Epidermal melanocyte (primary cell): ENCODE measurements around the gene PACSIN2.
A peak's percentile ranks its signal among the peaks of the same experiment; 100 is the strongest.
"Not testable (repeated sequence)": the region's sequence is repeated elsewhere in the genome, so short reads cannot be mapped to it uniquely, and the experiment has no call there.

ENCODE experiments used
- DNase-seq: peaks from one replicate; pipeline ENCODE4 v3.0.0; 2011; ENCODE audit warnings: low spot score; ENCODE audit not compliant: insufficient read length

Gene PACSIN2, protein sequence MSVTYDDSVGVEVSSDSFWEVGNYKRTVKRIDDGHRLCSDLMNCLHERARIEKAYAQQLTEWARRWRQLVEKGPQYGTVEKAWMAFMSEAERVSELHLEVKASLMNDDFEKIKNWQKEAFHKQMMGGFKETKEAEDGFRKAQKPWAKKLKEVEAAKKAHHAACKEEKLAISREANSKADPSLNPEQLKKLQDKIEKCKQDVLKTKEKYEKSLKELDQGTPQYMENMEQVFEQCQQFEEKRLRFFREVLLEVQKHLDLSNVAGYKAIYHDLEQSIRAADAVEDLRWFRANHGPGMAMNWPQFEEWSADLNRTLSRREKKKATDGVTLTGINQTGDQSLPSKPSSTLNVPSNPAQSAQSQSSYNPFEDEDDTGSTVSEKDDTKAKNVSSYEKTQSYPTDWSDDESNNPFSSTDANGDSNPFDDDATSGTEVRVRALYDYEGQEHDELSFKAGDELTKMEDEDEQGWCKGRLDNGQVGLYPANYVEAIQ

DNA sequence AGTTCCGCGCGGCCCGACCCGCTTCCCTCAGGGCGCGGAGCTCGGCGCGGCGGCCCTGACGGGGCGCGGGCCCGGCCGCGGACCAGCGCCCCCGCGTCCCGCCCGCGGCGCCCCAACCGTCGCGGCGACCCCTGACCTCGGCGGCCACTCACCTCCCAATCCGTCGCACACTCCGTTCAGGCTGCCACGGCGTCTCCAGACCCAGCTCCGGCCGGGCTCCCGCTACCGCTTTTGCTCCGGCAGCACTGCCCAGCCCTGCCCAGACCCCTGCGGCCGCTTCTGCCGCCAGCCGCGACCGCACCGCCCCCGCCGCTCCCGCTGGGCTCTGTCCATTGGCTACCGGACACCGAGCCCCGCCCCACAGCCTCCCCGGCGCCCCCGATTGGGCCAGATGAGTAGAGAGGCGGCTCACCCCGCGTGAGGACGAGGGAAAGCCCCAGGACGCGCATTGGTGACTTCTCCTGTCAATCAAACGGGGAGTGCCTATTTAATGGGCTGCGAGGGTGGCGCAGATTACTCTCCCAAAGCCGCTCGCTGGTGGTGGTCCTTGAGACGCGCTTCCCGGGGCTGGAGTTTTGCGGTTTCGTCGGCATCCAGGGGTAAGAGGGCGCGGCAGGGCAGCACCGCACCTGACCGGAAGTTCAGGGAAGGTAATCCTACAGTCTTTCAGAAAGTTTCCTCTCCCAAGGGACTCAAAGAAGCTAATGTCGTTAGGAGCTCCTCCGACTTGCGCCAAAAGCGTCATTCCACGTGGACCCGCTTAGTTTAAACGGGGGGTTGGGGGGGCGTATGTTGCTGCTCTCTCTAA is at the start of gene PACSIN2:
Gene PACSIN2, minus strand, starts transcription at position 281 of the 808 bp plus-strand sequence. CDS start 103,069 bp downstream, outside the sequence.
- DNase-seq = peak; percentile 99

DNA sequence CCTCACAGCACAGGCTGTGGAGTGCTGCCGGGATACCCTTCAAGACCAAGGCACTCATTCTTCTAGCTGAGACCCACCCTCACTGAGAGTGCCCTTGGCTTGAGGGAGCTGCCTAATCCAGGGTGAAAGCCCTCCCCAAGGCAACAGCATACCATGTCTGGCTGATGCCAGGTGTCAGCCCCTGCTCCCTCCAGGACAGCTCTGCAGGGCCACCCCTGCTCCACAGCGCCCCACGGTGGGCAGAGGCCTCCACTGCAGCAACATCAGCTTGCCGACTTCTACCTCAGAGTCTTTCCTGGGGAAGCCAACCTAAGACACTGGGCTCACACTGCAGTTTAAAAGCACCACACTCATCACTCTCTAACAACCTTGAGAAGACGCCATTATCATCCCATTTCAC is 45.2 kb upstream of the PACSIN2 start:
- DNase-seq = no peak

DNA sequence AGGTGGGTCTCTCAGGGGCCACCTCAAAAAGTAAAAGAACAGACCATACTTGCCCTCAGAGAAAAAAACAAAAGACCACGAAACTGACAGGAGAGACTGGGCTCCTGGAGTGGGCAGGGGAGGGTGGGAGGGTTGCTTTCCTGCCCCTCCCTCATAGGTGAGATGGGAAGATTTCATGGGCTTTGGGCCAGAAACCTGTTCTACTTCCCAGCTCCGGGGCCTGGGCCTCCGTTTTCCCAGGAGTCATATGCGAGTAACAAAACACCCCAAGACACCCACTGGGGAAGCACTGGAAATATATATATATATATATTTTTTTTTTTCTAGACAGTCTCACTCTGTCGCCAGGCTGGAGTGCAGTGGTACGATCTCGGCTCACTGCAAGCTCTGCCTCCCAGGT is 42.7 kb upstream of the PACSIN2 start:
- DNase-seq = no peak

DNA sequence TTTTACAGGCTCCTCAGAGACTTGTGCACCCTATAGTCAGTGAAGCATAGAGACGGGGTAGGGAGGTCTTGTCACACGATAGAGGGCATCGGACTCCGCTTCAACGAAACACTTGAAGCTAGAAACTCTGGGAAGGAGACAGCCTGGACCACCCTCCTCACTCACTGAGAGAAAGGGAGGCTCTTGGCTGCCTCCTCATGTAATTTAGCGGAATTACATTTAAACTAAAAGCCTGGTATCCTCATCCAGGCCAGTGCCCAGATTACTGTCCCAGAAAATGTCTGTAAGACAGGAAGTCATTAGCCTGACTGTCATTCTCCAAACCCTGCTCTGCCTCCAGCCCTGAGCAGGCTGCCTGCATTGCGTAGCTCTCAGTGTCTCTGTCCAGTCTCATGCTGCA is 38.2 kb upstream of the PACSIN2 start:
- no peak for DNase-seq

DNA sequence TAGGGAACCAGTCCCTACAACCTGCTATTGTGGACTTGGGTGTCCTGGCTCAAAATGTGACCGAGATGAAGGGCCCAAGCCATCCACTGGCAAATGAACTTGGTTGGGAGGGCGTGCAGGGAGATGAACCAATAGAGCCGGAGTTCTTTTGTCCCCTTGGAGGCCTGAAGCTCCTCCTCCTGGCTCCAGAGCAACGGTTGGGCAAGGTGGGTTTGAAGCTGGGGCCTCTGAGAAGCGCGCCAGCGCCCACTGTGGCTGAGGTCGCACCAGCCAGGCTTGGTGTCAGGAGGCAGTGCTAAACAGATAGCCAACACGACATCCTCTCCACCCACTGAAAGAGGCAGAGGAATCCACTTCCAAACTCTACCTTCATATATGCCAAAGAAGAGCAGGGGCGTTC is 36.0 kb upstream of the PACSIN2 start:
- no peak for DNase-seq

DNA sequence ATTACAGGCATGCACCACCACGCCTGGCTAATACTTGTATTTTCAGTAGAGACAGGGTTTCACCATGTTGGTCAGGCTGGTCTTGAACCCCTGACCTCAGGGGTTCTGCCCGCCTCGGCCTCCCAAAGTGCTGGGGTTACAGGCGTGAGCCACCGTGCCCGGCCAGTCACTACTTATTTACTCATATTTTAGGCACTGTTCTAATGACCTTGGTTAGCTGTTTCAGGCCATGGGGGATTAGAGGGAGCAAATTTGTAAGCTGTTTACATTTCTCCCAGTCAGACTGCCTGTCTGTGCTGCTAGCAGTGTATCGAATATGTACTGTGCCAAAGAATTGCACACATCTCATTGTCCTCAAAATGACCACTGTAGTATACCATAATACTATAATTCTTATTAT is 32.7 kb upstream of the PACSIN2 start:
- no peak for DNase-seq

DNA sequence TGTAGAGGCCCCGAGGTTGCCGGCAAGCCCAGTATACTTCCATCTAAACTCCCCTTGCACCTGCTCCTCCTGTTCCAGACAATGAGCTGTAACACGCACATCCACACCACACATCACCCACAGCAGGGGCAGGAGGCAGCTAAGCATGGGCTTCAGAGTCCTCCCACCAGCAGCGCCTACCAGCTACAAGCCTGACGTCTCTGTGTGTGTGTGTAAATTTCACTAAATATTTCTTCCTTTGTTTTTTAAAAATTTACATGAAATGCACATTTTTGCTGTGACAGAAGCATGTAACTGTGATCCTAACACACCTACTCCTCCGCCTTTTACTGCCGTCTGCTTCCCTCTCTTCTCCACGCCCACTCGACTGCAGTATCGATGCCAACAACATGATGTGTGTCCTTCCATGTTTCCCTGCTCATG is 29.4 kb upstream of the PACSIN2 start:
- DNase-seq = no peak

DNA sequence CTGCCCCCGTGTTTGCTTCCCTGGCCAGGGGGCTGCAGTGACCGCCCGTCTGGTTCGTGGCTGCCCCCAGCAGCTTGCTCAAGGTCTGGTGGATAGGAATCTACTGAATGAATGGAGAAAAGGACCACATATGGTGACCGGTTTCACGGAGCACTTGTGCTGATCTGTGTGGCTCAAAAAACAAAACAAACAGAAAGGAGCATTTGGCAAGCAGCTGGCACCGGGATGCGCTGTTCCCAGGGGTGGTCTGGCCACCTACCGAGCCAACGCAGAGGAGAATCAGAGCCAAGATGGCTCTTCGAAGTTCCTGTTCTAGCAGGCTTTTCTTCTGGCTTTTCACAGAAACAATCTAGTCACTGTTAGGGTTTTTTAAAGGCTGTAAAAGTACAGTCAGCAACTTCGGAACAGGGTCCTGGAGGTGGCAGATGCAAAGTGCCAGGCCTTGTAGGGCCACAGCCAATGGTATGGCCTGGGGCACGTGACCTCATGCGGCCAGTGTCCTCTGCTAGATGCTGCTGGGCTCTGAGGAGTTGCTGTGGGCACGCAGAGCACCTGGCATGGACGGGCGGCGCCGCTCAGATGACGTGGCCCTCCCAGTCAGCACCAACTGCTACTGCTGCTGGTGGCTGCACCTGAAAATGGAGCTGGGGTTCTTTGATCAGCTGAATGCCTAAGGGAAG is 27.3 kb upstream of the PACSIN2 start:
- no peak for DNase-seq

DNA sequence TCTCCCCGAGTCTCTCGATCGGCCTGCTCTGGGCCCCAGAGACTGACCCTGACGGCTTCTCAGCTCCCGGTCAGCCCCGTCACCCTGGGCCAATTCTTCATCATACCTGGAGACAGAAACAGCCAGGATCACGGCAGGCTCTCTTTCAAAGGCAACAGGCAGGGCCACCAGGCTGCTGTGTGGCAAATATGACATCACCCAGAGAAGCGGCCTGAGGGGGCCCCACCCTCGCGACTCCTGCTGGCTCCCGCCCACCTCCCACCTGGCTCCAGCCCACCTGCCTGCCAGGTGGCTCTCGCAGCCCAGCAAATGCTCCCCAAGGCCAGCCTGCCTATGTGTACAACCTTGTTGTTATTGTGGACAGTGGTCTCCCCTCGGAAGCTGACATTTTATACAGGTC is 24.9 kb upstream of the PACSIN2 start:
- DNase-seq = no peak

DNA sequence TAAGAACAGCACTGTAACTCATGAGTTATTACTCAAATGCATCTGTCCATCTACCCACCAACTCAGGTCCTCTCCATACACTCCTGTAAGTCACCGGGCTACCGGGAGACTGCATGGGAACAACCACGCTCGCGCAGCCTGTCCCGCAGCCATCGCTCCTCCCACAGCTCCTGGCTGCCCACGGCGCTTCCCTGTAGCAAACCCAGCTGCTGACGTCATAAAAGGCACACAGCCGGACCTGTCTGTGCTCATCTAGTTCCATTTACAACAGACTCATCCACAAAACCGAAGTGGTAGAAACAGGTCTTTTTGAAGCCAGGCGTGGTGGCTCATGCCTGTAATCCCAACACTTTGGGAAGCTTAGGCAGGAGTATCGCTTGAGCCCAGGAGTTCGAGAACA is 23.4 kb upstream of the PACSIN2 start:
- DNase-seq = no peak

DNA sequence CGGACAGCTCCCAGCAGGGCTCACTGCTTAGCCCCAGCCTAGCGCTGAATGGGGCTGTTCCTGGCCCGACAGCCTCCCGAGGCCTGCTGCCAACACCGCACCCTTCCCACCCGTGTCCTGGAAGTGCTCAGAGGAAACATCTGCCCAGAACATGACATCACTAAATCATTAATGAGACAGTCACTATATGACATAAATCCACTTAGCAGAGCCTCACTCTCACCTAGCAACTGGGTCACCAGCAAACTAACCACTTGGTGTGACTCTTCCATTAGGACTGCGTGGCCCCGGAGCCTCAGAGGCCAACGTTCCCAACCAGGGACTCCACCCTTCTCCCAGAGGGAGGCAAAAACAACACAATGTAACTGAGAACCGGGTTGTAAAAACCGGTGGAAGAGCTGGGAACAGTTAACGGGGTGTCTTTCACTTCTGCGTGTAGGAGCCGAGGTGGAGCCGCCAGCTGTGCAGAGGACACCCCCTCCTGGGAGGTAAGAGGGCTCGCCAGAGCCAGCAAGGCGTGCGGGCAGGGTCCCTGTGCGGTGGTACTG is 21.4 kb upstream of the PACSIN2 start:
- DNase-seq = no peak

DNA sequence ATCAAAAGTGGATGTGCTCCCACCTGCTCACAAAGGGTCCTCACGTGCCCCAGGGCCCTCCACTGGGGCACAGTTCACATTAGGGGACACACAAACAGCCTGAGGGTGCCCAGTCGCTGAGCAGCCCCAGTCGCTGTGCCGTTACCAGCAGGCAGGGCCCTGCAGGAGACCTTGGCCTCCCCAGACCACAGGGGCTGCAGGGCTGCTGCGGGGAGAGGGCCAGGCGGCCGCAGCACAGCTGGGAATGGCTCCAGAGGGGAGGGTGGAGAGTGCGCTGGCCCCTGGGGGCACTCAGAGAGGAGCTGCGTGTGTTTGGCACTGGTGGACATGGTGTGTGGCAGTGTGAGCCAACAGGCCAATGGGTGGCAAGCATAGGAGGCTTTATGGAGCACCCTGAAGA is 20.3 kb upstream of the PACSIN2 start:
- no peak for DNase-seq

DNA sequence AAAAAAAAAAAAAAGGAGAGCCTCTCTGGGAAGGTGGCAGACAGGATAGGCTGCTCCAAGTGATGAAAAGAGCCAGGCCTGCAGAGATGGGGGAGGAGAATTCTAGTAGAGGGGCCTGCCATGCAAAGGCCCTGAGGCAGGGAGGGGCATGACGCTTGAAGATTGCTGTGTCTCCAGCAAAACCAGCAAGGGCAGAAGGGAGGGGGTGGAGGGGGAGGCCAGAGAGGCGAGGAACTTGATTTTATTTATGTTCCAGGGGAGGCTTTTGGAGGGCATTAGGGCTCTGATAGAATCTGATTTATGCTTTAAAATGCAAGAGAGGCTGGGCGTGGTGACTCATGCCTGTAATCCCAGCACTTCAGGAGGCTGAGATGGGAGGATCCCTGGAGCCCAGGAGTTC is 16.7 kb upstream of the PACSIN2 start:
- DNase-seq = no peak

DNA sequence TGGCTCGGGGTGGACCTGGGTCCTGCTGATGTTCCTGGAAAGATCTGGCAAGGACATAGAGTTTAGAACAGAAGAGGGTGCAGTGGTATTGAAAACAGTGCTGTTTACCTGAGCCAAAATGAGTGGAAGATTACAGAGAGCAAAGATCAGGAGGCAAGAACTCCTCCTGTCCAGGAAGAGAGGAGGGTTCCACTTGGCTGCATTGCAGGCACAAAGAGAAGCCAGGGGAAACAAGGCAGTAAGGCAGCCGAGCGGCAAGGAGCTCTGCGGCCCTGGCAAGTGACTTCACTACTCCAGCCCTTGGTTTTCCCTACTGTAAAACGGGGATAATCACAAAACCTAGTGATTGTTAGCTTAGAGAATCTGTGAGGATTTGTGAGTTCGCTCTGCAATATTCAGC is 3.7 kb upstream of the PACSIN2 start:
- DNase-seq = no peak

DNA sequence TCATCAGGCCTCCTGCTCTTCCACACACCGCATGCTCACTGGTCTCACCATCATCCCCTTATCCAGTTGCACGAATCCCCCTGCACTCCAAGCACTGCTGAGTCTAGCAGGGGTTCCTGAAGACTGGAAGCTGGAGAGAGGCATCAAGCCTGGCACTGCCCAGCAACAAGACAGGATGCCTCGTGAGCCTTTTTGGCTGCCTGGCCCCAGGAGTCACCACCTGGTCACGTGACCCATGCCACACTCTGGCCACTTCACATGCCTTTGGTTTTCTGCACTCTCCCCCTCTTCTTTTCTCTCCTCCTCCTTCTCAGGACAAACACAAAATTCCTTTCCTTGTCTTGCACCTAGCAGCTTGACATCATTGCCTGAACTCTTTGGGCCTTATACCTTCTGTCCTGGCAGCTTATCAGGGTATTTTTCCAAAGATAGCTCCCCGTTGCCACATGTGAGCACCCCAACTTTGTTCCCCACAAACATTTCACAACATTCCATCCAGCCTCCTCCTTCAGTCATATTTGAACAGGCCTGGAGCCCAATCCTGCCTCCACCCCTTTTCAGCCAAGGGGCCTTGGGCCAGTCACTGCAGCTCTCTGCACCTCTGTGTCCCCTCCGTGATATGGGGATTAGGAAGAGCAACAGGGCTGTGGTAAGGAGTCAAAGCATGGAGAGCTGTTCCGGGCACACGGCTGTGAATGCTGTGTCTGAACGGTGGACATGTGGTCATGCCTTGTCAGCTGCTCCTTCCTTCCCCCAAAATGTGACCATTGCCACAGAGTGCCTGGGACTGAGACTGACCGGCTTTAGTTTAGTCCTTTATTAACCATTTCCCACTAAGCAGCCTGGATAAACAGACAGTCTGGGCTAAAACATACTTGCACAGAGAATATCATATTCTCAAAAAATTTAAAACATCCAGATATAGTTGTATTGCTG is 2.8 kb upstream of the PACSIN2 start:
- DNase-seq = no peak

DNA sequence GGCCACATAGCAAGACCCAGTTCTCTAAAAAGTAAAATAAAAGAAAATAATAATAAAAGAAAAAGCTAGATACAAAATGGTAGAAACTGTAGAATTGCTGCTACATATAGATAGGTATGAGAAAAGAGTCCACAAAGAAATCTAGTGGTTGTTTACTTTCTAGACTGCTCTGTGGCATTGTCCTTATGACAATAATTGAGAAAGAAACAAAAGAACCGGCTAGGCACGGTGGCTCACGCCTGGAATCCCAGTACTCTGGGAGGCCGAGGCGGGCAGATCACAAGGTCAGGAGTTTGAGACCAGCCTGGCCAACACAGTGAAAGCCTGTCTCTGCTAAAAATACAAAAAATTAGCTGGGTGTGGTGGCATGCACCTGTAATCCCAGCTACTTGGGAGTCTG is 1.2 kb upstream of the PACSIN2 start:
- not testable (repeated sequence) for DNase-seq

DNA sequence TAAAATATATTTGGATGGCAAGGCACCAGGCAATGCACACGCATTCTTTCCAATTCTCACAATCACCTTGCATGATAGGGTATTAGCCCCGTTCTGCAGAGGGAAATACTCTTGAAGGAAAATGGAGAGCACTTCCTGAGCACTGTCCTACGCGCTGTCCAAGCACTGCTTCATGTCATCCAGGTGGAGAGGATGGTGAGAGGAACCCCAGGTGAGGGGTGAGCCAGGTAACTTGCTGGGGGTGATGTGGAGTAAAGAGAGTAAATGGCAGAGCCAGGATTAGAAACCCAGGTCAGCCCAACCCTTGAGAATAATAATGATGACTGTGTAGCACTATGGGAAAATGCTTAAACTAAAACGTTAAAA is 711 bp upstream of the PACSIN2 start:
- no peak for DNase-seq

DNA sequence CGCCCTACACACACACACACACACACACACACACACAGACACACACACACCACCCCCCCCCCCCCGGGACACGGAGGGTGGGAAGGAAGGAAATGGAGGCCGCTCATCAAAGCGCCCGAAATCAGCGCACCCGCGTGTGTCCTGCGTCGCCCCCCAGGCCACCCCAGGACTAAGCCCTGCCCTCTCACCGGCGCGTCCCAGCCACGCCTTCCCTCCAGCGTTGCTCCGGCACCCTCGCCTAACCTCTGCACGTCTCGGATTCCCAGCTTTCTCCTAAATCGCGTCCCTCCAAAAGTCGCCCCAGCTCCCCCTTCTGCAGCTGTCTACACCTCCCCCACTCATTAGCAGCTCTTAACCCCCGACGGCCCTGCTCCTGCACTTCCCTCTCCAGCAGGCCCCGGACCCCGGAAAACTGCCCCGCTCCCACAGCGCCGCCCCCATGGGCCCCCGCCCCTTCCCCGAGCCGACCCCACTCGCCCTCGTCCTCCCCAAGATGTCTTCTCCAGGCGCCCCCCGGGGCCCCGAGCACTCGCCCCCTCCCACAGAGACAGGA is 557 bp downstream of the PACSIN2 start:
- no peak for DNase-seq

DNA sequence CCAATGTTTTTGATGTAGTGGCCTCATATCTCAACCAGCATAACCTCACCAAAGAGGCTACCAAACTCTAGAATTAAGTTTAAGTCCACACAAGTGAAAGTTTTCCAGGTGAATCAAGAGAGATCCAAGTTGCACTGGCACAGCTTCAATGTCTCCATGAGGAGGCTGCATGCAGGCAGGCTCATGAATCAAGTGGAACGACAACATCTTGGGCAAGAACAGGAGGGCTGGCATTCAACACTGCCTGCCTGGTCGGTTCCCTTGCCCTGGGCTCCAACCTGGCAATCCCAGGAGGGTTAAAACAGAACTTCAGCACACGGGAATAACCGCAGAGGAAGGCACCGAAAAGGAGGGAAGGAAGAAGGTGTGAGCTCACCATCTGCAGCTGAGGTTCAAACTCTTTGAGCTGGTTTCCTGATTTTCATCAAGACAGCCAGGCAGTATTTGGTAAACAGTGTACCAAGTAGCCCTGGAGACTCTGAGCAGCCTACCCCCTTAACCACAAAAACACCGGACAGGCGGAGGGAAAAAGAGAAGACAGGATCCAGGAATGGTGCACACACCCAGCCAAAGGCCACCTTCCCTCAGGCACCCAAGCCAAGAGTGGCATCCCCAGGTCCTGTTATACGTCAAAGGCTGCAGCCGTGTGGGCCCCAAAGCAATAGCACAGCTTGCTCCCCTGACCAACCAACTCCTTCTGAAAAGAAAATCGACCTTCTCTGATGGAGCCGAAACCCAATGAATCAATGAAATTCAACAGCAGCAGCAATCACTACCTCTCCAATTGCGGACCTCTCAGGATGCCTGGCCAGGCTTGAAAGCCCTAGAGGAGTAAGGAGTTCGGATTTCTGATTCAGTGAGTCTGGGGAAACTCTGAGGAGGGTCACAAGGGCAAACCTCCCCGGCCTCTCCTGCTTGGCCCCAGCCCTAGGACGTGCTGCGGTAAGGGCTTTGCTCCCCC is 1.3 kb downstream of the PACSIN2 start:
- no peak for DNase-seq
